HS-5 (cell line): ENCODE data around the gene ZBTB44.
"Not testable (repeated sequence)": the region's sequence is repeated elsewhere in the genome, so short reads cannot be mapped to it uniquely, and the experiment has no call there.

Experiments
- DNase-seq: peaks from one replicate; pipeline ENCODE4 v3.0.0-alpha.2; 2012; ENCODE audit warnings: low read depth

Gene ZBTB44, protein sequence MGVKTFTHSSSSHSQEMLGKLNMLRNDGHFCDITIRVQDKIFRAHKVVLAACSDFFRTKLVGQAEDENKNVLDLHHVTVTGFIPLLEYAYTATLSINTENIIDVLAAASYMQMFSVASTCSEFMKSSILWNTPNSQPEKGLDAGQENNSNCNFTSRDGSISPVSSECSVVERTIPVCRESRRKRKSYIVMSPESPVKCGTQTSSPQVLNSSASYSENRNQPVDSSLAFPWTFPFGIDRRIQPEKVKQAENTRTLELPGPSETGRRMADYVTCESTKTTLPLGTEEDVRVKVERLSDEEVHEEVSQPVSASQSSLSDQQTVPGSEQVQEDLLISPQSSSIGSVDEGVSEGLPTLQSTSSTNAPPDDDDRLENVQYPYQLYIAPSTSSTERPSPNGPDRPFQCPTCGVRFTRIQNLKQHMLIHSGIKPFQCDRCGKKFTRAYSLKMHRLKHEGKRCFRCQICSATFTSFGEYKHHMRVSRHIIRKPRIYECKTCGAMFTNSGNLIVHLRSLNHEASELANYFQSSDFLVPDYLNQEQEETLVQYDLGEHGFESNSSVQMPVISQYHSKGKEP

DNA sequence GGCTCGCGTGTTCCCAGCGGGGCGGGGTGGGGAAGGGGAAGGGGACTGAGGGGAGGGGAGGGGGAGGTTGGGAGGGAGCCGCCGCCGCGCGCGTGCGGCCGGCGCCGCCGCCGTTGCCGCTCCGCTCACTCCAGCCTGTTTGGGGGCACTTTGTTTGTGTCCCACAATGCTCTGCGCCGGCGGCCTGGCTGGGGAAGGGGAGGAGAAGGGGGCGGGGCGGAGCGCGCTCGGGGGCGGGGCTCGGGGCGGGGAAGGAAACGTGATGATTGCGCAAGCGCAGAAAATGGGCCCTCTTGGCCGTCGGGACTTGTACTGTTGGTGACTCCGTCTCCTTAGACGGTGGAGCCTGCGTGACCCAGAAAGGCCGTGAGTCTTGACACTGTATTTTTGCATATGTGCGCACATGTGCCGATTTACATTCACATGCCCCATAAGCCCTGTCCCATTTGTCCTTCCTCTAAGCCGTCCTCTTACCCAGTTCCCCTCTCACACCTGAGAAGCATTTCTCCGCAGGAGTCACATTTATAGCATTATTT is at the start of gene ZBTB44:
TSS of gene ZBTB44 (minus strand) at position 168 of the 536 bp plus-strand sequence. CDS start 53,044 bp downstream, outside the sequence.
- peak; percentile 9 for DNase-seq

DNA sequence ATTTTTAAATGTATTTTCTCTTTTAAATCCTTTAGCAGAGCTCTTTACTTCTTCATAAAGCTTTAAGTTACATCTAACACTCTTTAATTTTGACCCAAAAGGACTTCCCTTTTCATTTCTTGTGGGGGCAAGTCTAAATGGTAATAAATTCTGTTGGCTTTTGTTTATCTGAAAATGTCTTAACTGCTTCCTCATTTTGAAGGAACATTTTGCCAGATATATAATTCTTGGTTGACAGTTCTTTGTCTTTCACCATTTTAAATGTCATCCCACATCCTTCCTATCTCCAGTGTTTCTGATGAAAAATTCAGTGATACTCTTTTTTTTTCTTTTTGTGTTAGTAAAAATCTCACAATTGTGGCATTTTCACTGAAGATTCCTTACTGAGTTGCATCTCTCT is 44.7 kb upstream of the ZBTB44 start:
- DNase-seq: no peak

DNA sequence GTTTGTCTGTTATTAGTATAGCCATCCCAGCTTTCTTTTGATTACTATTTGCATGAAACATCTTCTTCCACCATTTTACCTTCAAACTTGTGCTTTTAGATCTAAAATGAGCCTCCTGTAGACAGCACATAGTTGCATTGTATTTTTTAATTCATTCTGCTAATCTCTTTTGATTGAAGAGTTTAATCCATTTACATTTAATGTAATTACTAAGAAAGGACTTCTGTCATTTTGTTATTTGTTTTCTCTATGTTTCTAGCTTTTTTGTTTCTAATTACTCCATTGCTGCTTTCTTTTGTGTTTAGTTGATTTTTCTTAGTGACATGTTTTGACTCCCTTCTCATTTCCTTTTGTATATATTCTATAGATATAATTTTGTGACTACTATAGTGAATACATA is 43.7 kb upstream of the ZBTB44 start:
- DNase-seq: no peak

DNA sequence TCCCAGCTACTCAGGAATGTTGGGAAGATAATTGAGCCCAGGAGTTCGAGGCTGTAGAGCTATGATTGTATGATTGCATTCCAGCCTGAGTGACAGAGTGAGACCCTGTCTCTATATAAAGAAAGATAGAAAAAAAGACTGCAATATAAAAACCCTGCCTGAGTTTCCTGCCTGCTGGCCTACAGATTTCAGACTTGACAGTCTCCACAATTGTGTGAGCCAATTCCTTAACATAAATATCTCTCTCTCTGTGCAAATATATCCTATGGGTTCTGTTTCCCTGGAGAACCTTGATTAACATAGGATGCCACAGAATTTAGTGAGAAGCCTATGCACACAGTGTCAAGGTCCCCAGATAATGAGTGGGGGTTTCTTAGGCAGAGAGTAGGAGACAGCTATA is 32.5 kb upstream of the ZBTB44 start:
- DNase-seq: no peak

DNA sequence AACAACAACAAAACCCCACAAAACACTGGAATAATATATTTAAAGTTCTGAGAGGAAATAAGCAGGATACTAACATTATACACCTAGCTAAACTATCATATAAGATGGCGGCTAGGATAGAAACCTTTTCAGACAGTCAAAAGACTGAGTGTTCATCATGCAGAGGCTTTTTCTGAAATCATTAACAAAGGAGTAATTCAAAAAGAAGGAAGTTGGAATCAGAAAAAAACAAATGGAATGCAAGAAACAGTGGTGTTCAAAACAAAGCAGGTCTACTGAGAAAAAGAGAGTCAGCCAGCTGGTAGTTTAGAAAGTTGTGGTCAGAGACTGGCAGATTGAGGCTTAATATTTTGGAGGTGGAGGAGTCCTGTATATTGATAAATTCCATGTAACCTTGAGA is 30.1 kb upstream of the ZBTB44 start:
- DNase-seq: no peak

DNA sequence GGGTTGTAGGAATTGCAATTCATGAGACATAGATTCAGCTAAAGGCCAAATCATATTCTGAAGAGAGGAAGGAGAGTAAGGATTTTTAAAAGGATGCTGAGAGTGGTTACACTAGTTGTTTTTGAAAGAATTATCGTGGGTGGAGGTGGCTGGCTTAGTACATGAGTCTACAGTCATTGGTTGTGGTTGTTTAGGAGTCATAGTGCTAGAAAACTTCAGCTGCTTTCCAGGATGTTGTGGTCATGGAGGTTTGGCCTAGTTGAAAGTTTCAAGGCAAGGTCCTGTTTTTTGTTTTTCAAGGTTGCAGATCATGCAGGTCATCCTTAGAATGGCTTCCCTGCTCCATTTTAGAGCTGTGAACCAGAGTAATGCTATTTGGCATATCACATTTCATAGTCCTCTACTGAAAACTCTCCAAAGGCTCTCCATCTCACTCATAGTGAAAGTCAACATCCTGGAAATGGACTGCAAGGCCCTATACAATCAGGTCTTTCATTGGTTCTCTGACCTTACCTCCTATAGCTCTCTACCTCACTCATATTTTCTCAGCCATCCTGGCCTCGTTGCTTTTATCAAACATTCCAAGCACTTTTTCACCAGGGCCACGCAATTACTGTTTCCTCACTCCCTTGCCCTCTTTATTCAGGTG is 26.1 kb upstream of the ZBTB44 start:
- DNase-seq: no peak

DNA sequence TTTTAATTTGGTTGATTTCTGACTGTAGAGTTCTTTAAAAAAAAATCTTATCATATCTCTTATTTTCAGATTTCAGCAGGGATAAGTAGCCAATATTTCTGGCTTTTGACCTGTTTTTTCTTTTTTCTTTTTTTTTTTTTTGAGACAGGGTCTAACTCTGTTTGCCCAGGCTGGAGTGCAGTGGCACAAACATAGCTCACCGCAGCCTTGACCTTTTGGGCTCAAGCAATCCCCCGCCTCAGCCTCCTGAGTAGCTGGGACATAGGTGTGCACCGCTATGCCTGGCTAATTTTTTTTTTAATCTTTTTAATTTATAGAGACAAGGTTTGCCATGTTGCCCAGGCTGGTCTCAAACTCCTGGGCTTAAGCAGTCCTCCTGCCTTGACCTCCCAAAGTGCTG is 23.9 kb upstream of the ZBTB44 start:
- no peak for DNase-seq

DNA sequence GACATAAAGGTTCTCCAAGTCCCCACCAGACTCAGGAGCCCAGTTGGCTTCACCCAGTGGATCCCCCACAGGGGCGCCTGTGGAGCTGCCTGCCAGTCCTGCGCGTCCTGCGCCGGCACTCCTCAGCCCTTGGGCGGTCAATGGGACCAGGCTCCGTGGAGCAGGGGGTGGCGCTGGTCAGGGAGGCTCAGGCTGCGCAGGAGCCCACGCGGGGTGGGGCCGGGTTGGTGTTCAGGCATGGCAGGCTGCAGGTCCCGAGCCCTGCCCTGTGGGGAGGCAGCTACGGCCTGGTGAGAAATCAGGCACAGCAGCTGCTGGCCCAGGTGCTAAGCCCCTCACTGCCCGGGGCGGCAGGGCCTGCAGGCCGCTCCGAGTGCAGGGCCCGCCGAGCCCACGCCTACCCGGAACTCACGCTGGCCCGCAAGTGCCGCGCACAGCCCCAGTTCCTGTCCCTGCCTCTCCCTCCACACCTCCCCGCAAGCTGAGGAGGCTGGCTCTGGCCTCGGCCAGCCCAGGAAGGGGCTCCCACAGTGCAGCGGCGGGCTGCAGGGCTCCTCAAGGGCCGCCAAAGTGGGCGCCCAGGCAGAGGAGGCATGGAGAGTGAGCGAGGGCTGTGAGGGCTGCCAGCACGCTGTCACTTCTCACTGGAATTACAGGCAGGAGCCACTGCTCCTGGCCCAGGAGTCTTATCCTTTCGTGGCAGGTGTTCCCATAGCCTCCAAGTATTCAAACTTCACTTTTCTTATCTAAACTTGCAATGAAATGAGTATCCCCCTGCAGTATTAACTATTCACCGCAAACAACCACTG is 22.8 kb upstream of the ZBTB44 start:
- no peak for DNase-seq

DNA sequence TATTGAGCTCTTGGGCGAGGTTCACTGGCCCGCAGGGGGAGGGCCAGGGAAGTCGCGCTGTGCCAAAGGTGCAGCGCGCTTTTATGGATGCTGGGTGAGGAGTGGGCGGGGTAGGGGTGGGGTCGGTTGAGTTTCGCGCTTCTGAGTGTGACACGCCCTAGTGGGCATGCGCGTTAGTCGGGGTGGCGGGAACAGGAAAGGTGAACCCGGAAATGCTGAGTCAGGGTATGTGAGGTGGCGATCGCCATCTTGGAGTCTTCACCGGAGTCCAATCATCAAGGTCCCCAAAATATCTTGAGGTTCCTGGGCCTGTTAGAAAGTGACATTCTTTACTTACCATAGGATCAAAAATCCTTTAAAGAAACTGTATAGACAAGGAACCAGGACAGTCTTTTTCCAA is 16.7 kb upstream of the ZBTB44 start:
- not testable (repeated sequence) for DNase-seq

DNA sequence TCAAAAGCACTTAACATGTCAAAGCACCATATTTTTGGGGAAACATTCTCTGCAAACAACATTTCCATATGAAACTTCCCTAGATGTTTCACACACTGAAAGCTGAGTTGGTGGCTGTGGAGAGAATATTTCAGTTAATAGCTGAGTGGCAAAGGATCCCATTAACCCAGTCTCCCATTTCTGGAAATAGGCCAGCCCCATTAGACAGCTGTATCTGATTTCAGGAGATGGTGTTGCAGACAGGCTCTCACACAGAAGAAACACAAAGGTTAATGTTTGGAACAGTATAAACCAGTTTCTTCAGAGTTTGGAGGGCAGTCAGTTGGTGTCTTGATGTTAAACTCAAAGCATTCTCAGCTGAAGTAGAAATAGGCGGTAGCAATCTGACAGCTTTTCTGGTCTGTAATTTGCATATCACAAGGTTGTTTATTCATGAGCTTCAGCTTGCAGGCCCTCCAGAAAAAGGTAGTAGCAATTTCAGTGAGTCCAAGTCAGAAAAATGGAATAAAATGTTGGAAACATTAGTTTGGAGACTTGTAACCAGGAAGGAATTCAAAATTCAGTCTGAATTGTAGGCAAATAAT is 15.5 kb upstream of the ZBTB44 start:
- DNase-seq: no peak

DNA sequence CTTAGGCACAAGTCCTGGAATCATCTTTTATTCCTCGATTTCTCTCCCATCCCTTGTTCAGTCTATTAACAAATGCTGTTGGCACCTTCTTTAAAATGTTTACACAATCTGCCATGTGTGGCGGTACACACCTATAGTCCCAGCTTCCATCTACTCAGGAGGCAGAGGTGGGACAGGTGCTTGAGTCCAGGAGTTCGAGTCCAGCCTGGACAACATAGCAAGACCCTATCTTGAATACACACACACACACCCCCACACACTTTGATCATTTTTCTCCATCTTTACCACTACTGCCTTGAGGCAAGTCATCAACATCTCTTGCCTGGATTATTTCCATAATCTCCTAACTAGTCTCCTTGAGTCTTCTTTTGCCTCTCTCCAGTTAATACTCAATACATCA is 13.7 kb upstream of the ZBTB44 start:
- DNase-seq: no peak

DNA sequence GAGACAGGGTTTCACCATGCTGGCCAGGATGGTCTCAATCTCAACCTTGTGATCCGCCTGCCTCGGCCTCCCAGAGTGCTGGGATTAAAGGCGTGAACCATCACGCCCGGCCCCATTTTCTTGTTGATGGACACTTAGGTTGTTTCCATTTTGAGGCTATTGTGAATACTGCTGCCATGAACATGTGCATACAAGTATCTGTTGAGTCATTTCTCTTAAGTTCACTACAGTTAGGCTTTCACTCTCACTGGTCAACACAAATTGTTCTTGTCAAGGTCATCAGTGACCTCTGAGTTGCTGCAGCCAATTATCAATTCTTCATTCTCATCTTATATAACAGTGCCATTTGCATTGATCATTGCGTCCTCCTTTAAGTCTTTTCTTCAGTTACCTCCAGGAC is 13.0 kb upstream of the ZBTB44 start:
- no peak for DNase-seq

DNA sequence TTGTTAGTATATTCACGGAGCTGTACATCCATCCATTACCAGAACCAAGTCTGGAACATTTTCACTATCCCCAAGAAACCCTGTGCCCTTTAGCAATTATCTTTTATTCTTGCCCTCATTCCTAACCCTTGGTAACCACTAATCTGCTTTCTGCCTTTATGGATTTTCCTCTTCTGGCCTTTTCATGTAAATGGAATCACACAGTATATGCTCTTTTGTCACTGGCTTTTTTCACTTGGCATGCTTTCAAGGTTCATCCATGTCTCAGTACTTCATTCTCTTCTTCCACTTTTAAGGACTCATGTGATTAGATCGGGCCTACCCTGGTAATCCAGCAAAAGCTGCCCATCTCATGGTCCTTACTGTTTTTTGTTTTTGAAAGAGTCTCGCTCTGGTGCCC is 11.0 kb upstream of the ZBTB44 start:
- no peak for DNase-seq

DNA sequence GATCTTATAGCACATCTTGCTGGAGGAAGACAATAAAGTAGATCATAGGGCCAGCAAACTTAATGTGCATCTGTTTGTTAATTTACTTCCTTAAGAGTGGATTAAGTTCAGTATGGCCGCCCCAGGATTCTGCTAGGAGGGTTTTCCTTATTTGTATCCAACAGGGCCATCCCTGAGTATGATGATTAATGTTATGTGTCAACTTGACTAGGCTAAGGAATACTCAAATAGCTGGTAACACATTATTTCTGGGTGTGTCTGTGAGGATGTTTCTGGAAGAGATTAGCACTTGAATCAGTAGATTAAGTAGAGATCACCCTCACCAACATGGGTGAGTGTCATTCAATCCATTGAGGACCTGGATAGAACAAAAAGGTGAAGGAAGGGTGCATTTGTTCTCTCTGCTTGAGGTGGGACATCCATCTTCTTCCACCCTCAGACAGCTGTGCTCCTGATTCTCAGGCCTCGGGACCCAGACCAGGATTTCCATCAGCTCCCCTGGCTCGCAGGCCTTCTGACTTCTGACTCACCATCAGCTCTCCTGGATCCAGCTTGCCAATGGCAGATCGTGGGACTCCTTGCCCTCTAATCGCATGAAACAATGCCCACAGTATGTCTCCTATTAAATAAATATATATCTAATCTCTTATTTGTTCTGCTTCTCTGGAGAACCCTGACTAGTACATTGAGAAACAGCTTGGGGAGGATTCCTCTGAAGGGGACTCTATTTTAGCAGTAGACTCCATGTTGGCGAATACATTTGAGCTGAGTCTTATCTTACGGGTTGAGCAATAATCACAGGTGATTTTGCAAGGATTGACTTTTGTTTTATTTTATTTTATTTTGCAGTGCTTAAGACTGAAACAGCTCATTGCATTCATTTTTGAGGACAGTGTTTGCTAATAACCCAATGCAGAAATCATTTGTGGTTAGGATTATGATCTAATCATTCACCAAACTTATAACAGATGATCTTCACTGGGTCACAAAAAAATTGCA is 9.0 kb upstream of the ZBTB44 start:
- peak; percentile 16 for DNase-seq

DNA sequence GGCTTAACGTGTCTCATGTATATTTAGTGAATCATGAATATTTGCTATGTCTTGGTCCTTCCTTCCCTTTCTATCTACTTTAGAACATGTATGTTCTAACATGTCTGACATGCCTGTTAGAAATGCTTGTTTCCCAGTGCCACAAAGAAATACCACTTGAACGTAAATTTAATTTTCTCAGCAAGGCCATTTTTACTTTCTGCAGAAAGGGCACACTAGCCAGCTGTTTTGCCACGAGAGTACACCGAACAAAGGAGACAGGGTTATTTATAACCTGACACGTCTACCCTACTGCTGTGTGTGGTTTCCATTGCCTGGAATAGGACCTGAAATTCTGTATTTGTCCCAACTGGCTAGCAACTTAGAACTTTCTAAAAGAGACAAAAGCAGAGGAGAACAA is 7.4 kb upstream of the ZBTB44 start:
- no peak for DNase-seq

DNA sequence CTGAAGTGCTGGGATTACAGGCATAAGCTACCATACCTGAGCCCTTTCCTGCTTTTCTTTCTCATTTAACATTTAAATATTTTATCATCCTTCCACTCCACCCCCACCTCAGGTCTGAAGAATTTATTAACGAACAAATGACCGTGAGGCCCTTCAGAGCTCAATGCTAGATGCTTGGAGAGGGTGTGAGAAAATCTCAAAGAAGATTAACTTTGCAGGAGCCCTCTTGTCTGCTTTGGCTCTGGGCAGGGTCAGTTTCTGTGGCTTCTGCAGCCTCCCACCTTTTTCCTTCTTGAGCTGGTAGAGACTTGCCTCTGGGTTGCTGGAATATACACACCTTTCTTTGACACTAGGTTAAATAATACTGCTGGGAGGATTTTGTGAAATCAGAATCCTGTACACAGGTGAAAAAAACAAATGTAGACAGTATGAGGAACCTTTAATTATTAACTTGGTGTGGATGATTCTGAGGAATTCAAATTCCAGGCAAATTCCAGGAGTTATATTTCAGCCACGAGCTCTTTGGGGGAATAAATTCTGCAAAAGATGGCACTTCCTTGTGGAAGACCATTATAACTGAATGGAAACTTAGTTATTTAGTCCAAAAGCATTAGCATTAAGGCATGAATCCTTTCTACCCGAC is 3.4 kb upstream of the ZBTB44 start:
- no peak for DNase-seq

DNA sequence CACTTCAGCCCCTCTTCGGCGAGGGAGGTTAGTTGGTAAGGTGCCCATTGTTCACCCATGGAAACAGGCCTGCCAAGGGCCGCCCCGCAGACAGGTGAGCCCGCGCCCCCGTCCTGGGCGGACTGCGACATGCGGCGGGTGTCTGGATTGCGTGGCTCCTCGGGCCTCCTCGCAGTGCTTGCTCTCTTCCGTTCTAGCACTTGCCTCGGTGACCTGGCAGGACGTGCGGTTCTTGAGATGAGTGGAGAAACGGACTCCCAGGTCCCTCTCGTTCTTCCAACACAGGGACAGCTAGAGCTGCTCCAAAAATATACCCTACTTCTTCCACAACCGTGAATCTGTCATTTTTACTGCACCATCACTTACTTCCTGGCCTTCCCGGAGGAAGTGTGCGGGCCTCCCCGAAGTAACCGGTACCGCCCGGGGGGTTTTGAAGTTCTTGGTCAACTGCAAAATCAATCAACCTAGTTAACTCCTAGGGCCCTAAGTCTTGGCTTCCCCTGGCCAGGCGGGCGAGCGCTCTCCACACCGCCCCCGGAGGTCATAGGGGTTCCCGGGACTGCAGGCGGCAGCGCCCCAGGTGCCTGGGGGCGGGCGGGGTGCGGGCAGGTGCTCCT is 745 bp upstream of the ZBTB44 start:
- DNase-seq: no peak

DNA sequence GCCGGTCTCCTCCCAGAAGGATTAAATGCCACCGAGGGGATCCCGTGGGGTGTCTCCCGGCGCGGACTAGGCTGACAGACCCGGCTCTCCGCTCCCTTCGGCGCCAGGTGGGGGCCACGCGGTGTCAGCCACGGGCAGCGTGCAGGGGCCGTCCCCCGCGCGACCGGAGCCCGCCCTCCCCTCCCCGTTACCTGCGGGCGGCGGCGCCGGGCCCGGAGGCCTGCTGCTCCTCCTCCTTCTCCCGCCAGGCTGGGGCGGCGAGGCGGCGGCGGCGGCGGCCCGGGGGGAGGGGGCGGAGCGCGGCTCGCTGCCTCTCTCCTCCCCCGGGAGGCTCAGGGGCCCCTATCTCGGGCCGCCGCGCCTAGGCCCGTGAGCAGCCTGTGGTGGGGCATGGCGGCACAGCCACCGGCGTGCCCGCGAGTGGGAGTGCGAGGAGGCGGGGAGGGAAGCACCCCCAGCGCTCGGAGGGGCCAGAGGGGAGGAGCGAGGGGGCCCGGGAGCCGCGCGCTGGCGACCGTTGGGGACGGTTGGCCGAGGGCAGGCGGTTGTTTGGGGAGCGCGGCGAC is 450 bp downstream of the ZBTB44 start:
- no peak for DNase-seq
